ENCODE data around the gene NAP1L1.

Gene NAP1L1

DNA sequence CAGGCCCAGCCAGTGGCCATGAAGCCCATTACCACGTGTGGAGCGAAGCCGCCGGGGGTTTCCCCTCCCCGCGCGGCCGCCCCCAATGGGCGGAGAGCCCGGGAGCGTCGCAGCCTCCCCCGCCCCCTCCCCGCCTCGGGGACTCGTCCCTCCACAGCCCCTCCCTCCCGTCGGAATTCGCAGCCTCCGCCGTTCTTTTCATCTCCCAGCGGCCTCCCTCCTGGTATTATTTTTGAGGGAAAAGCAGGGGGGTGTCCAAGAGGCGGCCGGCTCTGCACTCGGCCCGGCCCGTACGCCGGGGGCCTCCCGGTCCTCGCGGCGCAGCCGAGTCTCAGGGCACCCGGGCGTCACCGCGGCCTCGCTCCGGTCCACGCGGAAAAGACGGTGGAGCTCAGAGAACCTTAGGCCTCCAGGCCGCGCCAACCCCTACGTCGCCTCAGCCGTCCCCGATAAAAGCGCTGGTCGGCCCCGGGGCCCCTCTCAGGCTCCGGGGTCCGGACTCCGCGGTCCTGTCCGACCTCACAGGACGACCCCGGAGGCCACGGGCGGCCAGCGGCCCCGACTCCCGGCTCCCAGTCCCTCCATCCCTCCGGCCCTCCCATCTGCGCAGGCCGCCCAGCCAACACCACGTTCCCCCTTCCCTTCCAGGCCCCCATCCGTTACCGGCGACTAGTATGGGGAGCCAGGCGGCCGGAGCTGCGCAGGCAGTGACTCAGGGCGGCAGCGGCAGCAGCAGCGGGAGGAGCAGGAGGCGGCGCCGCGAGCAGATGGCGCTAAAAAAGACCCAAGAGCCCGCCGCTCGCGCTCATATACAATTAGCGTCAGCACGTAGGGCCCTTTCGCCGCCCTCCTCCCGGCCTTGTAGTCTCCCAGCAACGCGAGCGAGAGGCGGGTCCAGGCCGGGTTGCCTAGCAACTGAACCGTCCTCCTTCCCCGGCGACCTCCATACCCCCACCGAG lies at the start of gene NAP1L1:
Gene NAP1L1, minus strand, starts transcription at position 782 of the 959 bp plus-strand sequence. CDS start 10,466 bp downstream, outside the sequence.
- DNase-seq: peak; percentile 87

GRCh38 chr12:76127588-76127987 lies 43.1 kb upstream of the NAP1L1 start:
- DNase-seq: no peak

DNA sequence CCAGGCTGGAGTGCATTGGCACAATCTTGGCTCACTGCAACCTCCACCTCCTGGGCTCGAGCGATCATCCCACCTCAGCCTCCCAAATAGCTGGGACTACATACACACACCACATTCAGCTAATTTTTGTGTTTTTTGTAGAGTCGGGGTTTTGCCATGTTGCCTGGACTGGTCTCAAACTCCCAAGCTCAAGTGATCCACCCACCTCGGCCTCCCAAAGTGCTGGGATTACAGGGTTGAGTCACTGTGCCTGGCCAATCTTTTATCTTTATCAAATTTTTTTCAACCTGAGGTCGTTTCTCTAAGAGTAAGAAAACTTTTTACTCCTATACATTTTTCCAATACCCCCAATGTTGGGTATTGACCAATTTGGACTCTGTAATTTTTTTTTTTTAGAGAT lies 40.0 kb upstream of the NAP1L1 start:
- DNase-seq: no peak

GRCh38 chr12:76123259-76124212 lies 39.1 kb upstream of the NAP1L1 start:
- no peak for DNase-seq

GRCh38 chr12:76119887-76120286 lies 35.4 kb upstream of the NAP1L1 start:
- no peak for DNase-seq

DNA sequence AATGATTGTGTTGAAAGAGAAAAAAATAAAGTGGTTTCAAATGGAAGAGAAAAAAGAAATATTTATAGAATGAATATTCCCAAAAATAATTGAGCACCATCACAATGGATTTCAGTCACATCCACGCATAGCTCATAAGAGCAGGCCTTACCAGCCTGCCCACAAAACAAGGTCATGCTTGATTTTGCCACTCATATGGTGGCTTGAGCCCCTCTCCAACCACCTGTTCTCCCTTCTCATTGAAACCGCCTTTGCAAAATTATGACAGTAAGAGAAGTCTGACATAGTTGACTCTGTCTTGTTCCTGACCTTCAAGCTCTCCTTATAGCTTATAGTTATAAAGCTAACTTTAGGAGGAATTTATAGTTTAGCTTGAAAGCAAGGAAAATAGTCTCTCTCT lies 33.3 kb upstream of the NAP1L1 start:
- DNase-seq: no peak

DNA sequence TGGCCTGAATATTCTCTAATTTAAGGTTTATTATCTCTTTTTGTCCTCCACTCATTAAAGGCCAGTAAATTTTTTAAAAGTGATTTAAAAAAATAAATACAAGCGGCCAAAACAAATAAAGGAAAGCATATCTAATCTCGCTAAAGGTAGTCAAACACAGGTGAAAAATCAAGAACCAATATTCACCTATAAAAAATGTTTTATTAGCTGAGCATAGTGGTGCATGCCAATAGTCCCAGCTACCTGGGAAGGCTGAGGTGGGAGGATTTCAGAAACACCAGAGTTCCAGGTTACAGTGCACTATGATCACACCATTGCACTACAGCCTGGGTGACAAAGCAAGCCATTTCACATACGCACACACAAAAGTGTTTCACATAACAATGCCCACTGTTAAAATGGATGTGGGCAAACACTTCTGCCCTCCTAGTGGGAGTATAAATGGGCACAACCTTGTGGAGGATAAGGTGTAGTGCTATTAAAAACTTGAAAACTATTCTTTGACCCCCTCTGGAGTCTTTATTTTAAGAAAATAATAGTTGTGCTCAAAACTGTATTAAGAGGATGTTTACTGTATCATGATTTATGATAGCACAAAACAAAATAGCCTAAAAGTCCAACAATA lies 32.7 kb upstream of the NAP1L1 start:
- no peak for DNase-seq

GRCh38 chr12:76113800-76114757 lies 29.6 kb upstream of the NAP1L1 start:
- DNase-seq: no peak

GRCh38 chr12:76111209-76111749 lies 26.8 kb upstream of the NAP1L1 start:
- no peak for DNase-seq

DNA sequence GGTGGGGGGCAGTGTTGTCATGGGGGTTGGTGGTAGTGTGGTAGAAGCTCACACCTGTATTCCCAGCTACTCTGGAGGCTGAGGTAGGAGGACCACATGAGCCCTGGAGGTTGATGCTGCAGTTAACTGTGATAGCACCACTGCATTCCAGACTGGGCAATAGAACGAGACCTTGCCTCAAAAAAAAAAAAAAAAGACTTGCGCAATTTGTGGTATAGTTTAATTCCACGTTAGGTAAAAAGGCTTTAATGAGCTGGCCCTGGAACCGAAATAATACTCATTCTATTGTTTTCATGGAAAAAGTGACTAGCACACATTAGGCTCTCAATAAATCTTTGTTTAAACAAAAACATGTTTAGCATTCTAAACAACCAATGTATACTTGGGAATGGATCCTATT lies 25.4 kb upstream of the NAP1L1 start:
- DNase-seq: no peak

- no peak for DNase-seq
Observed at GRCh38 chr12:76108356-76108755, 23.9 kb upstream of the NAP1L1 start.

GRCh38 chr12:76106631-76107030 lies 22.1 kb upstream of the NAP1L1 start:
- DNase-seq: no peak

GRCh38 chr12:76103958-76104357 lies 19.5 kb upstream of the NAP1L1 start:
- DNase-seq: no peak

- DNase-seq: no peak
Observed at GRCh38 chr12:76101739-76102385, 17.4 kb upstream of the NAP1L1 start.

- DNase-seq: no peak
Observed at GRCh38 chr12:76096079-76096646, 11.7 kb upstream of the NAP1L1 start.

DNA sequence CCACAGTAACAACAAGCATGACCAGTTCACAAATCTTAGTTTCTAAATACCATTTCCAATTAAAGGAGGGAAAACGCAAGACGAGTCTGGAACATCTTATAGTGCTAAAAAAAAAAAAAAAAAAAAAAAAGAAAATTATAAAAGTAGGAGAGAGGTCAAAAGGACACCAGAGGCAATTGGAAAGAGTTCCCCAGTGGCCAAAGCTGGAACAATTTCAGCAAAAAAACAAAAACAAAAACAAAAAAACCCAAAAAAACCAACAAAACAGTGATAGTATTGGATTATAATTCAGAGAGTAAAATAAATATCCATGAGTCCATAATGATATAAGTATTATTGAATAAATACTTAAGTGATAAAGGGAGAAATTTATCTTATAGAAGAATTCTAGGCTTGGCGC lies 10.3 kb upstream of the NAP1L1 start:
- no peak for DNase-seq

DNA sequence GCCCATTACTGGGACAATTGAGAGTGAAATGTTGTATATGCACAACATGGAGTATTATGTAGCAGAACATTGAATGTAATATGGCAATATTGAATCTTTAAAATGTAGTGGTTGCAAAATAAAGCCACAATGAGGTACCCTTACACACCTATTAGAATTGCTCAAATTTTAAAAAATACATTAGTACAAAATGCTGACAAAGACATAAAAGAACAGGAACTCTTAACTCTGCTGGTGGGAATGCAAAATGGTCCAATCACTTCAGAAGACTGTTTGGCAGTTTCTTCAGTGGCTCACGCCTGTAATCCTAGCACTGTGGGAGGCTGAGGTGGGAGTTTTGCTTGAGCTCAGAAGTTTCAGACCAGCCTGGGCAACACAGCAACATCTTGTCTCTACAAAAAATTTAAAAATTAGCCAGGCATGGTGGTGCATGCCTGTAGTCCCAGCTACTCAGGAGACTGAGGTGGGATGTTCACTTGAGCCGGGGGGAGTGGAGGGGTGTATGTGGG lies 6.8 kb upstream of the NAP1L1 start:
- no peak for DNase-seq

DNA sequence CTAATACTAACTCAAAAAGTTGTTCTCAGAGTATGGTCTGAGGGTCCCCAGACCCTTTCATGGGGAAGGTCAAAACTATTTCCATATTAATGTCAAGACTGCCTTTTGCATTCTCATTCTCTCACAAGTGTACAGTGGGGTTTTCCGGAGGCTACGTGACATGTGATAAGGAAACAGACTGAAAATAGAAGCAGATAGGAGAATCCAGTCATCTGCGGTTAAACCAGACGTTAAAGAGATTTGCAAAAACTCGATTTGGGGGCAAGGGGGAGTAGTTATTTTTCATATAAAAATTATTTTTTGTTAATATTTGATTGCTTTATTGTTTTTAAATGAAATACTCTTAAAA lies 1.0 kb upstream of the NAP1L1 start:
- no peak for DNase-seq

- peak; percentile 60 for DNase-seq
Observed at GRCh38 chr12:76084863-76085519, 506 bp upstream of the NAP1L1 start.

Measured in NCI-H2029 treated with DMSO at 0.1 percent for 48 hours (cell line).